ENCODE results near the gene PRDM15.

PRDM15 gene, protein sequence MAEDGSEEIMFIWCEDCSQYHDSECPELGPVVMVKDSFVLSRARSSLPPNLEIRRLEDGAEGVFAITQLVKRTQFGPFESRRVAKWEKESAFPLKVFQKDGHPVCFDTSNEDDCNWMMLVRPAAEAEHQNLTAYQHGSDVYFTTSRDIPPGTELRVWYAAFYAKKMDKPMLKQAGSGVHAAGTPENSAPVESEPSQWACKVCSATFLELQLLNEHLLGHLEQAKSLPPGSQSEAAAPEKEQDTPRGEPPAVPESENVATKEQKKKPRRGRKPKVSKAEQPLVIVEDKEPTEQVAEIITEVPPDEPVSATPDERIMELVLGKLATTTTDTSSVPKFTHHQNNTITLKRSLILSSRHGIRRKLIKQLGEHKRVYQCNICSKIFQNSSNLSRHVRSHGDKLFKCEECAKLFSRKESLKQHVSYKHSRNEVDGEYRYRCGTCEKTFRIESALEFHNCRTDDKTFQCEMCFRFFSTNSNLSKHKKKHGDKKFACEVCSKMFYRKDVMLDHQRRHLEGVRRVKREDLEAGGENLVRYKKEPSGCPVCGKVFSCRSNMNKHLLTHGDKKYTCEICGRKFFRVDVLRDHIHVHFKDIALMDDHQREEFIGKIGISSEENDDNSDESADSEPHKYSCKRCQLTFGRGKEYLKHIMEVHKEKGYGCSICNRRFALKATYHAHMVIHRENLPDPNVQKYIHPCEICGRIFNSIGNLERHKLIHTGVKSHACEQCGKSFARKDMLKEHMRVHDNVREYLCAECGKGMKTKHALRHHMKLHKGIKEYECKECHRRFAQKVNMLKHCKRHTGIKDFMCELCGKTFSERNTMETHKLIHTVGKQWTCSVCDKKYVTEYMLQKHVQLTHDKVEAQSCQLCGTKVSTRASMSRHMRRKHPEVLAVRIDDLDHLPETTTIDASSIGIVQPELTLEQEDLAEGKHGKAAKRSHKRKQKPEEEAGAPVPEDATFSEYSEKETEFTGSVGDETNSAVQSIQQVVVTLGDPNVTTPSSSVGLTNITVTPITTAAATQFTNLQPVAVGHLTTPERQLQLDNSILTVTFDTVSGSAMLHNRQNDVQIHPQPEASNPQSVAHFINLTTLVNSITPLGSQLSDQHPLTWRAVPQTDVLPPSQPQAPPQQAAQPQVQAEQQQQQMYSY

GRCh38 chr21:41879190-41879998 lies at the start of gene PRDM15:
Gene PRDM15, minus strand, starts transcription at chr21:41879344. Its CDS starts 18,981 bp downstream, at chr21:41860363.
- peak within 1 kb of the TSS; percentile 96 for H3K27ac Mint-ChIP-seq
- peak within 1 kb of the TSS; percentile 85 for H3K4me3 Mint-ChIP-seq
- H3K9me3 Mint-ChIP-seq: no peaks in the 10 kb centered on the region
- no peaks in the 10 kb centered on the region for H3K27me3 Mint-ChIP-seq
- DNase-seq: peak; percentile 93
- peaks cover 34% of the 10 kb centered on the region for H3K4me1 Mint-ChIP-seq (ENCODE audit: low read depth)
- H3K36me3 Mint-ChIP-seq (ENCODE audit: low read depth): peaks cover 33% of the 10 kb centered on the region

DNA sequence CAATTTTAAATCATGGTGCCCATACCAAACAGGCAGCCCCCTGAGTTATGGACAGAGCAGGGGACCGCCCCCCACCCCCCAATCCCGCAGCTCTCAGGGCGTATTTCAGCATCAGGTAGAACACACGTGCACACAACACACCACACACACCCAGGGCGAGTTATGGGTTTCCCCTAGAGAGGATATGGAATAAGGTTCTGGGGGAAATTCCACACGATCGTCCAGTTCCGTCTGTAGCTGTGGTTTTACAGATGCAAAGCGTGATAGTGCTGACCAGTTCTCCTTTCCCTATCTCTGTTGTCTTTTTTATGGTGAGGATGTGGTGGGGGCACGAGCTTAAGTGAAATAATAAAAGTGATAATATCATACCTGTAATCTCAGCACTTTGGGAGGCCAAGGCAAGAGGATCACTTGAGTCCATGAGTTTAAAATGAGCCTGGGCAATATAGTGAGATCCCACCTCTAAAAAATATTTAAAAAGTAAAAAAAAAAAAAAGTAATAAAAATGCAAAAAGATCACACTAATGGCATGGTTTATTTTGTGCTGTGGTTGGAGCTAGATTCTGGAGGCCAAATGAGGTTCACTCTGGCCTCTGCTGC lies 49.6 kb upstream of the PRDM15 start:
- H3K9me3 Mint-ChIP-seq: no peaks in the 10 kb centered on the region
- H3K27ac Mint-ChIP-seq: no peak overlapping the region
- peaks cover 7% of the 10 kb centered on the region for H3K27me3 Mint-ChIP-seq
- peaks cover 50% of the 10 kb centered on the region for H3K4me1 Mint-ChIP-seq (ENCODE audit: low read depth)
- H3K4me3 Mint-ChIP-seq: no peak overlapping the region
- H3K36me3 Mint-ChIP-seq (ENCODE audit: low read depth): peaks cover 3% of the 10 kb centered on the region
- DNase-seq: no peak

DNA sequence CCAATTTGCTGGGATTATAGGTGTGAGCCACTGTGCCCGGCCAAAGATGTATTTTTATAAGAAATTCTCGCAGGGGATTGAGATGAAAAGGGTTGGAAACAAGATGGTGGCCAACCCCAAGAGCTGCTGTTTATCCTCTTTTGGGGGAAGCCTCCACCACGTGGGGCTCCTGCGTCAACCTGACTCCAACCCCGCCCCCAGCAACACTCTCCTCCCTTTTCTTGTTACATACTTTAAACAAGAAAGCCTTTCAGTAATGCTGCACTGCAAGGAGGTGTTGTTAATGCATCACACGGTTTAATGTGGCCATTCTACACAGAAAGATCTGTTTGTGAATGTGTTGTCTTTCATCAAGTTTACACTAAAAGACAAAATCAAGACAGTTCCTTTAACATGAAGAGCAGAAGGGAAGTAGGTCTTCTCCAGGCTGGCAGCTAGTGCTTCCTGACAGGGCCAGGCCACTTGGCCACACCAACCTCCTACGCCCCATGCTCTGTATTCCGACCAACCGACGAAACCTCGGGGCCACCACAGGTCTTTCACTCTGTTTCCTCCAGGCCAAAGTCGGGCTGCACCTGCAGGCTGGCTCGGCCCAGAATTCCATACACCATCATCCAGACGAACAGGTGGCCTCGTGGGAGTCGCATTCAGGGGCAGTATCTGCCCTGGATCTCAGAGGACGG lies 48.7 kb upstream of the PRDM15 start:
- Mint-ChIP-seq H3K9me3 (no peaks in the 10 kb centered on the region), H3K27me3 (peaks cover 7% of the 10 kb centered on the region), H3K4me1 (ENCODE audit: low read depth) (peaks cover 54% of the 10 kb centered on the region), H3K27ac (peak overlapping the region; percentile 29), H3K4me3 (no peak overlapping the region), H3K36me3 (ENCODE audit: low read depth) (peaks cover 3% of the 10 kb centered on the region)
- no peak for DNase-seq

DNA sequence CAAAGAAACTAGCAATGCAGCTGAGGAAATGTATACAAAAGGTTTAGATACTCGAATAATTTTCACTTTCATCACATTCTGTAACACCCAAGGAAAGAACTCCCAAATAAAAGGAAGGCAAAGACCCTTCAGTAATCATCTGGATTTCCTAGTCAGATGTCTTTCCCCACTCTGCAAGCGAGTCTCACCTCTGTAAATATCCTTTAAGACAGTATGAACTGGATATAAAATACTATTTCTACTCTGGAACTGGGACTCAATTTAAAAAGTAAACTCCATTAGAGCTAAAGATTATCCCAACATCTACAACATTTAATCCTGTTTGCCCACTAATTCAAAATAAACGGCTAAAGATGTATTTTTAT lies 47.6 kb upstream of the PRDM15 start:
- no peak for DNase-seq
- Mint-ChIP-seq H3K36me3 (ENCODE audit: low read depth) (peaks cover 3% of the 10 kb centered on the region), H3K27me3 (no peaks in the 10 kb centered on the region), H3K4me1 (ENCODE audit: low read depth) (peaks cover 58% of the 10 kb centered on the region), H3K9me3 (no peaks in the 10 kb centered on the region), H3K27ac (peak overlapping the region; percentile 98), H3K4me3 (peak overlapping the region; percentile 87)

- peak overlapping the region; percentile 87 for H3K4me3 Mint-ChIP-seq
- H3K27ac Mint-ChIP-seq: peak overlapping the region; percentile 98
- no peaks in the 10 kb centered on the region for H3K9me3 Mint-ChIP-seq
- DNase-seq: peak; percentile 59
- peaks cover 3% of the 10 kb centered on the region for H3K36me3 Mint-ChIP-seq (ENCODE audit: low read depth)
- peaks cover 62% of the 10 kb centered on the region for H3K4me1 Mint-ChIP-seq (ENCODE audit: low read depth)
- H3K27me3 Mint-ChIP-seq: no peaks in the 10 kb centered on the region
Observed at GRCh38 chr21:41926117-41926806, 47.1 kb upstream of the PRDM15 start.

- Mint-ChIP-seq H3K36me3 (ENCODE audit: low read depth) (peaks cover 3% of the 10 kb centered on the region), H3K27ac (peak overlapping the region; percentile 98), H3K9me3 (no peaks in the 10 kb centered on the region), H3K4me3 (peak overlapping the region; percentile 87), H3K27me3 (no peaks in the 10 kb centered on the region), H3K4me1 (ENCODE audit: low read depth) (peaks cover 62% of the 10 kb centered on the region)
- DNase-seq: no peak
Observed at GRCh38 chr21:41925767-41926116, 46.6 kb upstream of the PRDM15 start.

- H3K27me3 Mint-ChIP-seq: no peaks in the 10 kb centered on the region
- no peaks in the 10 kb centered on the region for H3K9me3 Mint-ChIP-seq
- H3K4me1 Mint-ChIP-seq (ENCODE audit: low read depth): peaks cover 62% of the 10 kb centered on the region
- H3K27ac Mint-ChIP-seq: no peak overlapping the region
- no peak for DNase-seq
- peaks cover 3% of the 10 kb centered on the region for H3K36me3 Mint-ChIP-seq (ENCODE audit: low read depth)
- H3K4me3 Mint-ChIP-seq: no peak overlapping the region
Observed at GRCh38 chr21:41924368-41924754, 45.2 kb upstream of the PRDM15 start.

- Mint-ChIP-seq H3K4me3 (peak overlapping the region; percentile 53), H3K36me3 (ENCODE audit: low read depth) (peaks cover 3% of the 10 kb centered on the region), H3K27me3 (no peaks in the 10 kb centered on the region), H3K27ac (peak overlapping the region; percentile 87), H3K9me3 (no peaks in the 10 kb centered on the region), H3K4me1 (ENCODE audit: low read depth) (peaks cover 59% of the 10 kb centered on the region)
- DNase-seq: no peak
Observed at GRCh38 chr21:41923631-41924367, 44.7 kb upstream of the PRDM15 start.

GRCh38 chr21:41923186-41923585 lies 44.0 kb upstream of the PRDM15 start:
- Mint-ChIP-seq H3K27me3 (no peaks in the 10 kb centered on the region), H3K36me3 (ENCODE audit: low read depth) (peaks cover 4% of the 10 kb centered on the region), H3K4me3 (peak overlapping the region; percentile 53), H3K4me1 (ENCODE audit: low read depth) (peaks cover 55% of the 10 kb centered on the region), H3K27ac (peak overlapping the region; percentile 87), H3K9me3 (no peaks in the 10 kb centered on the region)
- no peak for DNase-seq

DNA sequence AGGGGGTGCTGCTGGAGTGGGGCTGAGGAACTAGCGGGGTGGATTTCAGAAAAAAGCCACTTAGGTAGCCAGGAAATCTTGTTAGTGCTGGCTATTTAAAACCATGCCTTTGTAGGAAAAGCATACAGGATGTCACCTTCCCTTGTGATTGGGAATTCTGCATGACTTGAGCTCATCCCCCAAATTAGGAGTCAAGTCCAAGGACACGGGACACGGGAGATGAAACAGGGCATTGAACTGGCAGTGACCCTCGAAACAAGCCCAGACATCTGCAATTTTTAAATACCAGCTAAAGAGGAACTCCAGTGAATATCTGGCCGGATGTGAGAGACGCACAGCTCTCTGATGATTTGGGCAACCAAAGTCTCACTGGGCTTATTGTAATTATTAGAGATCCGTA lies 41.9 kb upstream of the PRDM15 start:
- no peaks in the 10 kb centered on the region for H3K9me3 Mint-ChIP-seq
- DNase-seq: no peak
- no peak overlapping the region for H3K27ac Mint-ChIP-seq
- H3K4me1 Mint-ChIP-seq (ENCODE audit: low read depth): peaks cover 41% of the 10 kb centered on the region
- H3K27me3 Mint-ChIP-seq: no peaks in the 10 kb centered on the region
- H3K4me3 Mint-ChIP-seq: no peak overlapping the region
- peaks cover 21% of the 10 kb centered on the region for H3K36me3 Mint-ChIP-seq (ENCODE audit: low read depth)

- DNase-seq: no peak
- Mint-ChIP-seq H3K4me1 (ENCODE audit: low read depth) (peaks cover 35% of the 10 kb centered on the region), H3K27me3 (no peaks in the 10 kb centered on the region), H3K27ac (peak overlapping the region; percentile 51), H3K4me3 (no peak overlapping the region), H3K36me3 (ENCODE audit: low read depth) (peaks cover 23% of the 10 kb centered on the region), H3K9me3 (no peaks in the 10 kb centered on the region)
Observed at GRCh38 chr21:41920476-41920875, 41.3 kb upstream of the PRDM15 start.

- DNase-seq: no peak
- H3K4me1 Mint-ChIP-seq (ENCODE audit: low read depth): peaks cover 30% of the 10 kb centered on the region
- no peaks in the 10 kb centered on the region for H3K9me3 Mint-ChIP-seq
- peaks cover 27% of the 10 kb centered on the region for H3K36me3 Mint-ChIP-seq (ENCODE audit: low read depth)
- no peak overlapping the region for H3K4me3 Mint-ChIP-seq
- no peak overlapping the region for H3K27ac Mint-ChIP-seq
- H3K27me3 Mint-ChIP-seq: no peaks in the 10 kb centered on the region
Observed at GRCh38 chr21:41919666-41920398, 40.7 kb upstream of the PRDM15 start.
